H7 (cell line): ENCODE results near the gene FSHR. TPM values are rescaled to one million over a fixed set of nuclear protein-coding genes. Genes with fewer than 3 reads are reported as not detected.
A peak's percentile ranks its signal among the peaks of the same experiment; 100 is the strongest.

ENCODE experiments used
- DNase-seq: peaks from one replicate; pipeline ENCODE4 v3.0.0; 2012
- H3K27me3 ChIP-seq: 2 replicates; pipeline ENCODE4 v1.6.0; 2011; ENCODE audit warnings: mild to moderate bottlenecking, low read length; ENCODE audit not compliant: control insufficient read depth, insufficient read depth
- H3K36me3 ChIP-seq: replicated peaks from 2 replicates; pipeline ENCODE4 v1.5.1; 2011; ENCODE audit warnings: low read length; ENCODE audit not compliant: control insufficient read depth, insufficient read depth
- H3K4me3 ChIP-seq: 2 replicates; pipeline ENCODE4 v1.5.1; 2011; ENCODE audit warnings: low read depth, mild to moderate bottlenecking, control low read depth, low read length, moderate library complexity; ENCODE audit not compliant: insufficient read depth
- total RNA-seq: library from RNA; depleted of rRNA; stranded (reverse); fragments of >200 nt; shearing (Covaris generic); gene quantifications from 2 replicates; pipeline ENCODE4 v1.2.3, GENCODE V29; 2014; rRNA removed

The FSHR gene
- not detected in 2 replicates for total RNA-seq

- peak; percentile 5 for DNase-seq
These were observed at the start of gene FSHR for GRCh38 chr2:49154140-49154539. Gene FSHR, minus strand, starts transcription at chr2:49154515. Its CDS starts 98 bp downstream, at chr2:49154417.

DNA sequence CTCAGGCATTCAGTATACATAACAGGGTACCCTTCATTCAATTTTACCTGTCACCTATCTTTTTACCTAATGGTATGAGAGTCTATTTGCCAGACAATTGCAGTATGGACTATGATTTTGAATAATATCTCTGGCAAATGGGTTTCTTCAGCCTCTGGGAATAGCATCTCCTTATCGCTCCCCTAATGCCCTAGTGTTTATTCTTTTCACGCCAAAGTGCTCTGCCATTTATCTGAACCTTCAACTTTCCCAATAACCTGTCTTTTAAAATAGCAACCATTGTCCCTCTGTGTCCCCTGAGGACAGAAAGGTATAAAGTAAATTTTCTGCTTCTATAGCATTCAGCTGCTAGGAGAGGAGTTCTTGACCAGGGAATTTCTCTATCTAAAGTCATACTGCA is 45.0 kb upstream of the FSHR start:
- H3K4me3 ChIP-seq = no peak overlapping the region
- H3K27me3 ChIP-seq = no peaks in the 10 kb centered on the region
- no peak for DNase-seq
- no peaks in the 10 kb centered on the region for H3K36me3 ChIP-seq

More at GRCh38 chr2:49154140-49154539, at the start of gene FSHR:
- Histone ChIP-seq H3K27me3 (no peaks in the 10 kb centered on the region), H3K36me3 (no peaks in the 10 kb centered on the region), H3K4me3 (no peak within 1 kb of the TSS)

- no peaks in the 10 kb centered on the region for H3K27me3 ChIP-seq
- H3K4me3 ChIP-seq = no peak overlapping the region
- no peaks in the 10 kb centered on the region for H3K36me3 ChIP-seq
- no peak for DNase-seq
These were observed 40.4 kb upstream of the FSHR start for GRCh38 chr2:49194701-49195100.

DNA sequence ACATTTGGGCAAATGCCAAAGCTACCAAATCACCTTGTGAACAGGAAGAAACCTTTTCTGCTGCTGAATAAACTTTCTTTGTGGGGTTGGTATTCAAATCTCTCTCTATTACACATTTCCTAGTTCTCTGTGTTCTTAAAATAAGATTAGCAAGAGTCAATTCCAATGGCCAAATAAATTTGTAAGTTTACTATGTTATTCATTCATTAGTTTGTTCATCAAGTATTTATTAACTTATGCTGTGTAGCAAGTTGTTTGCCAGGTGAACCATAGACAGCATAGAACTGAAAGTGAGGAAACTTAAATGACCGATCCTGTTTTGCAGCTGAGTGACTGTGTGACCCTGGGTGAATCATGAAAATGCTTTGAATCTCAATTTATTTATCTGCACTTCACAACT is 37.7 kb upstream of the FSHR start:
- Histone ChIP-seq H3K27me3 (no peaks in the 10 kb centered on the region), H3K36me3 (no peaks in the 10 kb centered on the region), H3K4me3 (no peak overlapping the region)
- no peak for DNase-seq

- H3K4me3 ChIP-seq = no peak overlapping the region
- DNase-seq = no peak
- H3K27me3 ChIP-seq = no peaks in the 10 kb centered on the region
- no peaks in the 10 kb centered on the region for H3K36me3 ChIP-seq
These were observed 35.4 kb upstream of the FSHR start for GRCh38 chr2:49189512-49190225.

GRCh38 chr2:49186050-49186648 is 31.8 kb upstream of the FSHR start:
- no peak for DNase-seq
- Histone ChIP-seq H3K36me3 (no peaks in the 10 kb centered on the region), H3K4me3 (no peak overlapping the region), H3K27me3 (no peaks in the 10 kb centered on the region)

DNA sequence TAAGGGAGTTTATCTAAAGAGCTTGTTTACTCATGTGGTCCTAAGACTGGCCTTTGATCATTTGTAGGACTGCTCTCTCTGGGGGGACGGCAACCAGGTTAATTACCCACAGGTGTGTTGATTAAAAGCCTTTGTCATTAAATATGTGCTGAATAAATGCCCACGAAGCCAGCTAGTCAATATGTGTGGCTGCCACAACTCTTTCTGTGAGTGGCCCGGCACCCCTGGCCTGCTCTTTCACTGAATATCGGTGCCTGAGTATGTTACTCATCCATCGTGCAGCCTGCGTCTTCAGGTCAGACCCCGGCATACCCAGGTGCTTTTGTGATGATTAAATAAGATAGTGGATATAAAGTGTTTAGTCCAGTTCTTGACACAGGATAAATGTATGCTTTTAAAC is 24.3 kb upstream of the FSHR start:
- Histone ChIP-seq H3K27me3 (no peaks in the 10 kb centered on the region), H3K4me3 (no peak overlapping the region), H3K36me3 (no peaks in the 10 kb centered on the region)
- DNase-seq = no peak

GRCh38 chr2:49177194-49177593 is 22.9 kb upstream of the FSHR start:
- no peak overlapping the region for H3K4me3 ChIP-seq
- no peaks in the 10 kb centered on the region for H3K36me3 ChIP-seq
- no peaks in the 10 kb centered on the region for H3K27me3 ChIP-seq
- DNase-seq = no peak

GRCh38 chr2:49175831-49176230 is 21.5 kb upstream of the FSHR start:
- DNase-seq = no peak
- no peak overlapping the region for H3K4me3 ChIP-seq
- H3K27me3 ChIP-seq = no peaks in the 10 kb centered on the region
- no peaks in the 10 kb centered on the region for H3K36me3 ChIP-seq

GRCh38 chr2:49174750-49175149 is 20.4 kb upstream of the FSHR start:
- no peak for DNase-seq

DNA sequence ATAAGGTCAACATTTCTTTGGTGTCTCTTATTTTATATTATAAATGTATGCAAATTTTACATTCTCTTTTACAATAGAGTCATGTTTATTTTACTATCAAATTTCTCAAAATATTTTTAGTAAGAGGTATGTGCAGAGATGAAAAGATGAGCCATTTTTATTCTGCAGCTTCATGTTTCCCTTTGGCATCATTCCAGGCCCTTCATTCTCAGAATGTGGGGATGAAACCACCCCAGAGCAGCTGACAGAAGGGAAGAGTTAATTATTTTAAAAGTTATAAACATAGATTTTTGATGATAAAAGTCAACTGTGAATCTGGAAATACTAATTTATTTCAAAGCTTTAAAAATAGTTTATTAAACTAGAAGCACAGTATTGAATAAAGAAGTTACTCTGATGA is 12.8 kb upstream of the FSHR start:
- Histone ChIP-seq H3K27me3 (no peaks in the 10 kb centered on the region), H3K4me3 (no peak overlapping the region), H3K36me3 (no peaks in the 10 kb centered on the region)
- DNase-seq = no peak

More at GRCh38 chr2:49174750-49175149, 20.4 kb upstream of the FSHR start:
- H3K4me3 ChIP-seq = no peak overlapping the region
- H3K27me3 ChIP-seq = no peaks in the 10 kb centered on the region
- no peaks in the 10 kb centered on the region for H3K36me3 ChIP-seq

GRCh38 chr2:49165662-49166061 is 11.3 kb upstream of the FSHR start:
- H3K4me3 ChIP-seq = no peak overlapping the region
- no peaks in the 10 kb centered on the region for H3K27me3 ChIP-seq
- DNase-seq = no peak
- no peaks in the 10 kb centered on the region for H3K36me3 ChIP-seq

GRCh38 chr2:49164729-49165128 is 10.4 kb upstream of the FSHR start:
- Histone ChIP-seq H3K27me3 (no peaks in the 10 kb centered on the region), H3K36me3 (no peaks in the 10 kb centered on the region), H3K4me3 (no peak overlapping the region)
- DNase-seq = no peak

DNA sequence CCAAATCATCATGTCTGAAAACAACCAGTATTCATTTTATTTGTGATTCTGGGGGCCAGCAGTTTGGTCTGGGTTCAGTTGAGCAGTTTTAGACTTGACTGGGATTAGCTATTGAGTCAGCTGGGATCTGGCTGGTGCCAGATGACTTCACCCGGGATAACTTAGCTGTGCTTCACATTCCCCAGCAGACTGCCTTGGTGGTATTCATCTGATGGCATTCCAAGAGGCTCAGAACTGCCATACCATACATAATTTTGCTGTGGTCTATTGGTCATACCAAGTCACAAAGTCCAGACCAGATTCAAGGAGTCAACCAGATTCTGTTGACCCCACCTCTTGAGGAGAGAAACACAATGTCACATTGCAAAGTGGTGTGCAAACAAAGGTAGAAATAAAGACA is 7.8 kb upstream of the FSHR start:
- DNase-seq = no peak
- H3K4me3 ChIP-seq = no peak overlapping the region

DNA sequence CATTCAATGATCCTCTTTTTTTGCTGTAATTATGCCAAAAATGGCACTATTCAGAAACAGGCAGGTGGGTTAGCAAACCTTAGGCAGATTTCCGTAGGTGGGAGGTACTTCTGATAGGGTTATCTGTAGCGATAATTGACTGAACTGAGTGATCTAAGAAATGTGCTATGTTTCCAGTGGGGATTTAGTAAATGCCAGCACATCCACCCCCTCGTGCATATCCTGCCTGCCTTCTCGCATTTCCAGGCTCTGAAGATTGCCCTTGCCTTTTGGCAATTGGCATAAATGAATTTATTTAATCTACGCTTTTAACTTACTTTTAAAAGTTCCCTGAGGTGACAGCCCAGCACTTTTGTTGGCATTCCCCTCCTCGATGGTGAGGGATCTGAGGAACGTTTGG is 576 bp upstream of the FSHR start:
- no peaks in the 10 kb centered on the region for H3K36me3 ChIP-seq
- no peaks in the 10 kb centered on the region for H3K27me3 ChIP-seq
- DNase-seq = no peak
- H3K4me3 ChIP-seq = no peak overlapping the region

More for the DNA sequence above, 7.8 kb upstream of the FSHR start:
- H3K36me3 ChIP-seq = no peaks in the 10 kb centered on the region
- H3K27me3 ChIP-seq = no peaks in the 10 kb centered on the region
